ENCODE measurements around the gene KLHL36. TPM values are rescaled to one million over a fixed set of nuclear protein-coding genes. Genes with fewer than 3 reads are reported as not detected.

The KLHL36 gene
- polyA plus RNA-seq, 3 donors from 2014 or later, result 18.0 to 28.0 (median 20.7) TPM

DNA sequence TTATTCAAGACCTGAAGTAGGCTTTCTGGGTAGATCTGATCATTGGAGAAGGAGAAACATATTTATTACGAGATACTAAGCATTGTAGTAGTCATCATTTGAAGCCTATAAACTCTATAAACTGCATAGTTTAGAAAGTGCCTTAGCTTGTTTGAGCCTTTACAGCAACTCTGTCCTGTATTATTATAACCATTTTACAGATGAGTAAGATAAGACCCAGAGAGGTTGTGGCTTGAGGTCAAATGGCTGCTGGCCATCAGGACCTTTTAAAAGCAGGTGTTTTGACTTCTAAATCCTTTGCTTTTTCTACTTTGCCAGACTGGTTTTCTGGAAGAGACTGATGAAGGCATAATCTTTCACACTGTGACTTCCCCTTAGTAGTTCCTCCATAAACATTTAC, 58.5 kb downstream of the KLHL36 start:
- peaks cover 64 to 86% of the 10 kb centered on the region in 2 donors for H3K4me1 Mint-ChIP-seq
- H3K9me3 Mint-ChIP-seq, result no peaks in the 10 kb centered on the region
- no peak overlapping the region for H3K4me3 Mint-ChIP-seq
- DNase-seq, result no peak
- H3K27ac Mint-ChIP-seq, result no peak overlapping the region
- peaks cover 0 to 5% (median 3%) of the 10 kb centered on the region in 3 donors for H3K36me3 Mint-ChIP-seq
- peaks cover 0 to 5% (median 0%) of the 10 kb centered on the region in 3 donors for H3K27me3 Mint-ChIP-seq (ENCODE audit: low read depth in 3 of 3)

DNA sequence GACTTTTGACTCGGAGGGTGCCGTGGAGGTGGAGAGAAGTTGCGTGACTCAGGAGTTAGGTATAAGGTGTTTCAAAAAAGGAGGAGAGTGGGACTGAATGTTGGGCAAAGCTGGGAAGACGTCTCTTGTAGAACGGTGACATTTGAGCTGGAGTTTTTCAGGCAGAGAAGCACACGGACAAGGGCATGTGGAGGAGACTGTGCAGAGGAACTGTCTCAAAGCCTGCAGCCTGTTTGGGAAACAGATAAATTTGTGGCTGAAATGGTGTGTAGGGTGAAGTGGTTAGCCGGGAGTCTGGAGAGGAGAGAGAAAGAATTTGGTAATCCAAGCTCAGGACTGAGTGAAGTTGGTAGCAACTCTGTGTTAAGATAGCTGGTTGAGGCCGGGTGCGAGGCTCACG, 61.3 kb downstream of the KLHL36 start:
- peaks cover 0 to 2% (median 0%) of the 10 kb centered on the region in 6 donors for H3K9me3 Mint-ChIP-seq
- H3K4me3 Mint-ChIP-seq, result peak overlapping the region in 2 of 5 donors; percentile 0 to 45
- peaks cover 0 to 6% (median 5%) of the 10 kb centered on the region in 3 donors for H3K27me3 Mint-ChIP-seq (ENCODE audit: low read depth in 3 of 3)
- peaks cover 69 to 90% of the 10 kb centered on the region in 2 donors for H3K4me1 Mint-ChIP-seq
- H3K27ac Mint-ChIP-seq, result peak overlapping the region in 2 of 6 donors; percentile 10 to 53
- peaks cover 0 to 5% (median 3%) of the 10 kb centered on the region in 3 donors for H3K36me3 Mint-ChIP-seq
- DNase-seq, result no peak

DNA sequence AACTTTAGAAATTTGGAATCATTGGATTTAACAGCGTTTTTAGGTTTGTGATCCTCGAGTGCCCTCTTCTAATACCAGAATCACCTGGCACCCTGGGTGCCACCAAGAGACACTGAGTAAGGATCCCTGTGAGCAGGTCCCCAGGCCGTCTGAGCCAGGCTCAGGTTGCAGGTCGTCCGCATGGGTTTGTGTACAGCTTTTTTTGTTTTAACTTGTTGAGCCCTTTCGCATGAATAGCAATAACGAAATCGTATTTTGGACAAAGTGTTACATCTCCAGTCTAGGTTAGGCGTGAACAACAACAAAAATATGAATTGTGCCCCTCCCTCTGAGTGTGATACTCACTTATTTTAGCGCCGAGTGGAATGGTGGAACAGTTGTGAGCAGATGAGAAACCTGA, 62.4 kb downstream of the KLHL36 start:
- peaks cover 0 to 5% (median 3%) of the 10 kb centered on the region in 3 donors for H3K36me3 Mint-ChIP-seq
- no peak overlapping the region for H3K27ac Mint-ChIP-seq
- peaks cover 69 to 90% of the 10 kb centered on the region in 2 donors for H3K4me1 Mint-ChIP-seq
- H3K9me3 Mint-ChIP-seq, result peaks cover 0 to 2% (median 0%) of the 10 kb centered on the region in 6 donors
- no peak for DNase-seq
- H3K27me3 Mint-ChIP-seq (ENCODE audit: low read depth in 3 of 3), result peaks cover 0 to 6% (median 5%) of the 10 kb centered on the region in 3 donors
- H3K4me3 Mint-ChIP-seq, result no peak overlapping the region

Other genes starting within 250 kb of the KLHL36 start
- 1 to 10 TPM; 3.0 to 5.2 (median 5.1) TPM for gene MEAK7, start 143.9 kb upstream of the KLHL36 start, polyA plus RNA-seq
- 100 to 1,000 TPM; 193 to 268 (median 235) TPM for gene COTL1, start 30.4 kb upstream of the KLHL36 start, polyA plus RNA-seq
- gene USP10, start 51.5 kb downstream of the KLHL36 start, polyA plus RNA-seq, result 10 to 100 TPM; 33.8 to 60.6 (median 58.7) TPM
- under 1 TPM; 0.05 to 0.24 (median 0.09) TPM for gene CRISPLD2, start 171.5 kb downstream of the KLHL36 start, polyA plus RNA-seq